ENCODE results near the gene ADGRL1. TPM values are rescaled to one million over a fixed set of nuclear protein-coding genes. Genes with fewer than 3 reads are reported as not detected.

Gene ADGRL1
- total RNA-seq, 1 donor from 2014 or later = 32.2 TPM

DNA sequence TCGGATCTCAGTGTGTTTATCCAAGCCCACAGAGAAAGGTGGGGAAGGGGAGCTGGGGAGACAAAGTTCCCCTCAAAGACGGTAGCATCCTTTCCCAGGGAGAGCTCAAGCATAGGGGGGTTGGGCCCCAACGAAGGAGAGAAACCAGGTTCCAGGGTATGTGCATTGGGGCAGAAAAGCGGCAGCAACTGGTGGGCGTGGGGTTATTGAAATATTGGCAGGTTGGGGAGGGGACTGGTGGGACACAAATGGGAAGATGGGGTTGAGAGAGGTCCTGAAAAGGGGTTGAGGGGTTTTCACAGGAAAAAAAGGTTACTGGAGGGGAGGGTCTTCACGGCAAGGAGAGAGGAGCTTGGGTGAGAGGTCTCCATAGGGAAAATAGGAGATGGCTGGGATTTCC is 70.6 kb downstream of the ADGRL1 start:
- no peaks in the 10 kb centered on the region for H3K27me3 Mint-ChIP-seq (ENCODE audit: low read depth)
- H3K27ac Mint-ChIP-seq (ENCODE audit: unreplicated experiment) = peak overlapping the region; percentile 74
- TF ChIP-seq CTCF (IDR thresholded peaks at IDR 0.05) = no peak
- H3K9me3 Mint-ChIP-seq (ENCODE audit: low read depth) = no peaks in the 10 kb centered on the region
- peaks cover 37% of the 10 kb centered on the region for H3K4me1 Mint-ChIP-seq (ENCODE audit: low read depth)
- no peak for DNase-seq (ENCODE audit: low spot score)
- no peaks in the 10 kb centered on the region for H3K36me3 Mint-ChIP-seq (ENCODE audit: low read depth)
- H3K4me3 Mint-ChIP-seq (ENCODE audit: unreplicated experiment) = peak overlapping the region; percentile 79

DNA sequence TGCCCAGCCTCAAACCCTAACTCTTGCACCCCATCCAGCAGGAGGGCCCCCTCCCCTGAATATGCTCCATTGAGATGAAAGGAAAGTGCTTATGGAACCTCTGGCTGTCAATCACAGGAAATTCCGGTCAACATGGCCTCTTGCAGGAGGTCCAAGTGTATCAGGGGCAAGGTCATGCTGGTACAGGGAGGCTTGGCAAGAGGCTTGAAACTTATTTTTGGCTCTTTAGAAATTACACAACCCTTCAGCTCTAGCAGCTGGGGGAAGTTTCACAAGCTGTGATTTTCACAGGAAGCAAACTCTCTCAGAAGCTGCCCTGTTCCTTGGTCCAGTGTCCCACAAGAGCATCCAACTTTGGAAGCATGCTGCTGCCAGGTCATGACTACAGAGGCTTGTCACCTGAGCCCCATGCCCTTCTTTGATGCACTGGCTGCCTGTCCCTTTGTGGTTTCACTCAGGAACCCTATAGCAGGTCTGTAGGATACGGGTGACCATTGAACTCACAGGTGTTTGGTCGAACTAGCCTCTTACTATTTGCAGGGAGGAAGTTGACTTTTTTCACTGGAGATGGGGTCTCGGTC is 78.0 kb downstream of the ADGRL1 start:
- no peak overlapping the region for H3K27ac Mint-ChIP-seq (ENCODE audit: unreplicated experiment)
- no peak for TF ChIP-seq CTCF (IDR thresholded peaks at IDR 0.05)
- no peaks in the 10 kb centered on the region for H3K9me3 Mint-ChIP-seq (ENCODE audit: low read depth)
- H3K27me3 Mint-ChIP-seq (ENCODE audit: low read depth) = no peaks in the 10 kb centered on the region
- no peak overlapping the region for H3K4me3 Mint-ChIP-seq (ENCODE audit: unreplicated experiment)
- no peaks in the 10 kb centered on the region for H3K4me1 Mint-ChIP-seq (ENCODE audit: low read depth)
- H3K36me3 Mint-ChIP-seq (ENCODE audit: low read depth) = no peaks in the 10 kb centered on the region
- no peak for DNase-seq (ENCODE audit: low spot score)

- Mint-ChIP-seq H3K9me3 (ENCODE audit: low read depth) (no peaks in the 10 kb centered on the region), H3K36me3 (ENCODE audit: low read depth) (no peaks in the 10 kb centered on the region), H3K4me1 (ENCODE audit: low read depth) (no peaks in the 10 kb centered on the region), H3K27ac (ENCODE audit: unreplicated experiment) (no peak overlapping the region), H3K4me3 (ENCODE audit: unreplicated experiment) (no peak overlapping the region), H3K27me3 (ENCODE audit: low read depth) (no peaks in the 10 kb centered on the region)
- no peak for DNase-seq (ENCODE audit: low spot score)
- TF ChIP-seq CTCF (IDR thresholded peaks at IDR 0.05) = no peak
These were observed 78.8 kb downstream of the ADGRL1 start for GRCh38 chr19:14127176-14127575.

DNA sequence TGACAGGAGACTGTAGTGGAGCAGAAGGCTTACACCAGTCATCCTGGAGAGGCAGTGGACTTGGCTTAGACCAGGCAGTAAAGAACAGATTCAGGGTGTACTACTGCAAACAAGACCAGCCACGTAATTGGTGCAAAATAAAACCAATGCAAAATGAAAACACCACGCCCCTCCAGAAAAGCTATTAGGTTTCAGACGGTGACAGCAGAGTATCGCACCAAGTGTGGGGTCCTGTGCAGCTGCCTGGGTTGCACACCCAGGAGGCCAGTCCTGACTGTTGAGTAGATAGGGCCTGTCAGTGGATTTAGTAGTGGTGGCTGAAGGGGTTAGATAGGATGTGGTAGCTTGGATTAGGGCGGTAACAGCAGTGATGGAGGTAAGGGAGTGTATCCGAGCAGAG is 83.0 kb downstream of the ADGRL1 start:
- Mint-ChIP-seq H3K4me1 (ENCODE audit: low read depth) (peaks cover 10% of the 10 kb centered on the region), H3K27ac (ENCODE audit: unreplicated experiment) (no peak overlapping the region), H3K4me3 (ENCODE audit: unreplicated experiment) (no peak overlapping the region), H3K27me3 (ENCODE audit: low read depth) (no peaks in the 10 kb centered on the region), H3K9me3 (ENCODE audit: low read depth) (no peaks in the 10 kb centered on the region), H3K36me3 (ENCODE audit: low read depth) (no peaks in the 10 kb centered on the region)
- no peak for TF ChIP-seq CTCF (IDR thresholded peaks at IDR 0.05)
- no peak for DNase-seq (ENCODE audit: low spot score)

- Mint-ChIP-seq H3K9me3 (ENCODE audit: low read depth) (no peaks in the 10 kb centered on the region), H3K36me3 (ENCODE audit: low read depth) (no peaks in the 10 kb centered on the region), H3K27ac (ENCODE audit: unreplicated experiment) (no peak overlapping the region), H3K4me3 (ENCODE audit: unreplicated experiment) (no peak overlapping the region), H3K27me3 (ENCODE audit: low read depth) (no peaks in the 10 kb centered on the region), H3K4me1 (ENCODE audit: low read depth) (peaks cover 24% of the 10 kb centered on the region)
- no peak for TF ChIP-seq CTCF (IDR thresholded peaks at IDR 0.05)
- no peak for DNase-seq (ENCODE audit: low spot score)
These were observed 85.5 kb downstream of the ADGRL1 start for GRCh38 chr19:14120497-14120780.

Measured in chondrocyte (in vitro differentiated cells).